Right renal cortex interstitium (tissue), 3 donors: Measurements from ENCODE around the gene TSPAN32. TPM values are rescaled to one million over a fixed set of nuclear protein-coding genes. Genes with fewer than 3 reads are reported as not detected.

Experiments
- DNase-seq, 3 donors: peaks; one replicate each; pipeline ENCODE4 v3.0.0-alpha.2; 2013; ENCODE audit warnings: low read depth in 3 of 3, low spot score in 2 of 3
- polyA plus RNA-seq, 3 donors: library from polyadenylated mRNA; unstranded; fragments of 120-200 nt; gene quantifications; one replicate each; pipeline ENCODE4 v1.2.1, GENCODE V29; 2013; ENCODE audit not compliant: insufficient read length in 3 of 3

The TSPAN32 gene
- 1 to 10 TPM; 1.9 to 2.3 (median 2.2) TPM for polyA plus RNA-seq

GRCh38 chr11:2301631-2302305, at the start of gene TSPAN32, which contains the start of gene C11orf21:
TSPAN32 (plus strand) TSS chr11:2302013; CDS start chr11:2302150, 137 bp downstream.
C11orf21 (minus strand) TSS chr11:2301918; CDS start chr11:2301808, 110 bp downstream.
- DNase-seq, result no peak

- no peak for DNase-seq
Measured at GRCh38 chr11:2252018-2252417, 49.8 kb upstream of the TSPAN32 start.

GRCh38 chr11:2256293-2256913, 45.4 kb upstream of the TSPAN32 start:
- DNase-seq, result no peak

GRCh38 chr11:2256951-2257700, 44.7 kb upstream of the TSPAN32 start:
- DNase-seq, result no peak

- no peak for DNase-seq
Measured at GRCh38 chr11:2258501-2259465, 43.0 kb upstream of the TSPAN32 start.

- DNase-seq, result no peak
Measured at GRCh38 chr11:2259466-2259830, 42.4 kb upstream of the TSPAN32 start.

- no peak for DNase-seq
Measured at GRCh38 chr11:2259897-2260451, 41.8 kb upstream of the TSPAN32 start.

- DNase-seq, result no peak
Measured at GRCh38 chr11:2260491-2261364, 41.1 kb upstream of the TSPAN32 start.

- no peak for DNase-seq
Measured at GRCh38 chr11:2261436-2262230, 40.2 kb upstream of the TSPAN32 start.

GRCh38 chr11:2262301-2263070, 39.3 kb upstream of the TSPAN32 start:
- no peak for DNase-seq

GRCh38 chr11:2263071-2263565, 38.7 kb upstream of the TSPAN32 start:
- DNase-seq, result no peak

- DNase-seq, result no peak
Measured at GRCh38 chr11:2263724-2264360, 38.0 kb upstream of the TSPAN32 start.

- DNase-seq, result no peak
Measured at GRCh38 chr11:2264366-2265053, 37.3 kb upstream of the TSPAN32 start.

GRCh38 chr11:2265396-2265795, 36.4 kb upstream of the TSPAN32 start:
- no peak for DNase-seq

- no peak for DNase-seq
Measured at GRCh38 chr11:2265854-2266585, 35.8 kb upstream of the TSPAN32 start.
